Activated CD4-positive, alpha-beta T cell treated with anti-CD3 and anti-CD28 coated beads, Interleukin-2, amount 10 ng/mL, durations not matched to agents 24 days and 14 days (primary cell): ENCODE results near the gene NCOA6. TPM values are rescaled to one million over a fixed set of nuclear protein-coding genes. Genes with fewer than 3 reads are reported as not detected.

Source experiments
- DNase-seq: peaks from one replicate; pipeline ENCODE4 v3.0.0; 2022
- H3K27ac Mint-ChIP-seq: one replicate; pipeline ENCODE4 v1.8.0; 2022; ENCODE audit warnings: mild to moderate bottlenecking, mixed read lengths
- H3K27me3 Mint-ChIP-seq: one replicate; pipeline ENCODE4 v1.8.0; 2022; ENCODE audit warnings: mixed read lengths
- H3K36me3 Mint-ChIP-seq: one replicate; pipeline ENCODE4 v1.8.0; 2022; ENCODE audit warnings: low read depth, mild to moderate bottlenecking, mixed read lengths
- H3K4me1 Mint-ChIP-seq: one replicate; pipeline ENCODE4 v1.8.0; 2021; ENCODE audit warnings: mixed read lengths
- H3K4me3 Mint-ChIP-seq: one replicate; pipeline ENCODE4 v1.8.0; 2022; ENCODE audit warnings: mild to moderate bottlenecking, moderate library complexity, mixed read lengths
- H3K9me3 Mint-ChIP-seq: one replicate; pipeline ENCODE4 v1.8.0; 2021; ENCODE audit warnings: mixed read lengths
- intact Hi-C: fragments of 100-400 bp; cut with micrococcal nuclease; formaldehyde crosslinking; loops from one replicate; pipeline ENCODE4 v1.15.1; 2023
- total RNA-seq: library from RNA; stranded (reverse); gene quantifications from 2 replicates; pipeline ENCODE4 v1.2.3, GENCODE V29; 2022

The NCOA6 gene
- total RNA-seq, 1 donor from 2014 or later = 25.1 TPM

DNA sequence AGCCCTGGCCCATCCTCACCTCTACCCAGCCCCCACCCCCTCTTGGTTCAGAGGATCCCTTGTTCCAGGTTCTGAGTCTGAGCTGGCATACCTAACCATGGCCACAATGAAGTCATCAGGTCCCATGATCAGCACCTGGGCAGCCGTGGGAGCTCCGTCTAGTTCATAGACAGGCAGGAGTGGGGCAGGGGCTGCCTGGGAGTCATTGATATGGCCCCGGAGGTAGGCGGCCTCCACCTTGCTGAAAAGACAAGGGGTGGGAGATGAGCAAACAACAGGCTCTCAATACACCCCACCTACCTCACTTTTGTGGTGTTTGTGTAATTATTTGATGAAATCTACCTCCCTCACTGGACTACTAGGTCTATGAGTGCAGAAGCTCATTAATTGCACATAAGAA is 26.8 kb upstream of the NCOA6 start:
- Mint-ChIP-seq H3K27me3 (no peaks in the 10 kb centered on the region), H3K36me3 (peaks cover 7% of the 10 kb centered on the region), H3K27ac (no peak overlapping the region), H3K4me1 (peaks cover 2% of the 10 kb centered on the region), H3K9me3 (no peaks in the 10 kb centered on the region), H3K4me3 (no peak overlapping the region)
- DNase-seq = no peak
- intact Hi-C loops = no loop called here

DNA sequence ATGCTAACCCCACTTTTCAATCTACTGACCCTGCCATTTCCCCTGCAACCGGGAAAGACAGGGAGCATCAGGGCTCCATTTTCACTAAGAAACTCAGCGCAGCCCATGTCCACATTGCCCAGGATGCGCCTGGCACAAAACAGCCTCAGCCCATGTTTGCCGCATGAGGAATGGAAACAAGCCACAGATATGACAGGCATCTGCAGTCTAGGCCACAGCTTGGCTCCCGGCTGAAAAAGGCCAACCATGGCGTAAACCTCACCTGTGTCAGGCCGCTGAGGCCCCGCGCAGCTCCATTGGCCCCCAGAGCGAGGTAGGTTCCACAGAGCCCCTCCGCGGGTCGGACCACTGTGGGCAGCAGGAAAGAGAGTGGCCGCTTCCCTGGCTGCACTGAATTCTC is 25.5 kb upstream of the NCOA6 start:
- no peak for DNase-seq
- Mint-ChIP-seq H3K4me1 (peaks cover 2% of the 10 kb centered on the region), H3K4me3 (no peak overlapping the region), H3K27ac (no peak overlapping the region), H3K36me3 (peaks cover 7% of the 10 kb centered on the region), H3K27me3 (no peaks in the 10 kb centered on the region), H3K9me3 (no peaks in the 10 kb centered on the region)
- intact Hi-C loops = no loop called here

DNA sequence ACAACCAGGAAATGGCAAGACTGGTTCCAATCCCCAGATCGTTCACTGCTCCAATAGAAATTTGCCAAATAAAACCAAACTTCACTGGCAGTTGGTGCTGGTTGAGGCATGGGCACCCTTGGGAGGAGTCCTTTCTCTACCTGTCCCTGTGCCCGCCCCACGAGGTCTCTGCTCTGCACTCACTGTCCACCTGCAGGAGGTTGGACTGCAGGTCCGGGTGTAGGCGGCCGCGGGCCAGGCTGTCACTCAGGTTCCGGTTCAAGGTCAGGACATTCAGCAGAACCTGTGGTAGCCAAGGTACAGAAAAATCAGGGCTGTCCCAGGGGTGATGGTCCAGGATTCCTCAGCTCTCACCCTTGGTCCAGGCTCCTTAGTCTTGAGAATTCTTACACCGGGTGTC is 24.3 kb upstream of the NCOA6 start:
- no peak for DNase-seq
- Mint-ChIP-seq H3K4me3 (no peak overlapping the region), H3K4me1 (no peaks in the 10 kb centered on the region), H3K36me3 (peaks cover 7% of the 10 kb centered on the region), H3K9me3 (no peaks in the 10 kb centered on the region), H3K27ac (no peak overlapping the region), H3K27me3 (no peaks in the 10 kb centered on the region)
- intact Hi-C loops = no loop called here

DNA sequence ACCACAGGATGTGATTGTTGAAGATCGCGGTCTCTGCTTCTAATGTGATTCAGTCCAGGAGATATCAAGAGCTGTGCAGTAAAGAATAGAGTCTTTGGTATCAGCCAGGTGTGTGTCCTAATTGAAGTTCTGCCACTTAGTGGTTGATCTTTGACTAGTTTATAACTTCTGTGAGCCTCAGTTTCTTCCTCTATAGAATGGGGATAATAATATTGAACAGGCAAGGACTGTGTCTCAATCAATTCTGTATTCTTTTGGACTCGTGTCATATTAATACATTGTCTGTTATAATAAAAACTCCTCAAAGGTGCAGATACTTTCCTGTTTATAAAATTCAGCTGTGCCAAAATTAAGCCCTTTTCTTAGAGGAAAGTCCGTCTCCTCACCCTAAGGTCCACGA is 23.1 kb upstream of the NCOA6 start:
- peaks cover 7% of the 10 kb centered on the region for H3K36me3 Mint-ChIP-seq
- no peak for DNase-seq
- H3K4me1 Mint-ChIP-seq = no peaks in the 10 kb centered on the region
- H3K27ac Mint-ChIP-seq = no peak overlapping the region
- H3K9me3 Mint-ChIP-seq = no peaks in the 10 kb centered on the region
- intact Hi-C loops = no loop called here
- no peaks in the 10 kb centered on the region for H3K27me3 Mint-ChIP-seq
- H3K4me3 Mint-ChIP-seq = no peak overlapping the region

DNA sequence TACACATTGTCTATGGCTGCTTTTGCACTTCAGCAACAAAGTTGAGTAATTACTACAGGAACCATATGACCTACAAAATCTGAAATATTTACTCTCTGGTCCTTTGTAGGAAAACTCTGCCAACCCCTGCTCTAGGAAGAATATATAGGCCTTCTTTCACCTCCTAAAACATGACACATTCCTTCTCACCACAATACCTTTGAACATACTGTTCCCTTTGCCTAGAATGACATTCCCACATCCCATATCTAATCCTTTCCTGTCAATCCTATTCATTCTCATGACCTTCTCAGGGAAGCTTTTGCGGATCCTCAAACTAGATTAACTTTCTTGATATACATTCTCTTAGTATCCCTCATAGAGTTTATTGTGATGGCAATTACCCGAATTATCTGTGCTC is 18.0 kb upstream of the NCOA6 start:
- Mint-ChIP-seq H3K9me3 (no peaks in the 10 kb centered on the region), H3K27me3 (peaks cover 13% of the 10 kb centered on the region), H3K4me1 (no peaks in the 10 kb centered on the region), H3K36me3 (peaks cover 3% of the 10 kb centered on the region), H3K4me3 (no peak overlapping the region), H3K27ac (no peak overlapping the region)
- intact Hi-C loops = no loop called here
- DNase-seq = no peak

DNA sequence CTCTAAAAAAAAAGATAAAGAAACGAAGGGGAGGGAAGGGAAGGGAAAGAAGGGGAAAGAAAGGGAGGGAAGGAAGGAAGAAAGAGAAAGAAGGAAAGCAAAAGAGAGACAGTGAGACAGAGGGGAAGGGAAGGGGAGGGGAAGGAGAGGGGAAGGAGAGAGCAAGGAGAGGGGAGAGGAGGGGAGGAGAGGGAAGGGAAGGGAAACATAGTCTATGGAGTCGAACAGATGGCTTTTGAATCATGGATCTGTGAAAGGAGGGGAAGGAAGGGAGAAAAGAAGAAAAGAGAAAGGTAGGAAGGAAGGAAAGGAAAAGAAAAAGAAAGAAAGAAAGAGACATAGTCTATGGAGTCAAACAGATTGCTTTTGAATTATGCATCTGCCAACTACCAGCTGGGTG is 16.7 kb upstream of the NCOA6 start:
- Mint-ChIP-seq H3K9me3 (no peaks in the 10 kb centered on the region), H3K4me1 (no peaks in the 10 kb centered on the region), H3K27me3 (peaks cover 13% of the 10 kb centered on the region), H3K27ac (no peak overlapping the region), H3K36me3 (no peaks in the 10 kb centered on the region), H3K4me3 (no peak overlapping the region)
- no peak for DNase-seq
- intact Hi-C loops = no loop called here

DNA sequence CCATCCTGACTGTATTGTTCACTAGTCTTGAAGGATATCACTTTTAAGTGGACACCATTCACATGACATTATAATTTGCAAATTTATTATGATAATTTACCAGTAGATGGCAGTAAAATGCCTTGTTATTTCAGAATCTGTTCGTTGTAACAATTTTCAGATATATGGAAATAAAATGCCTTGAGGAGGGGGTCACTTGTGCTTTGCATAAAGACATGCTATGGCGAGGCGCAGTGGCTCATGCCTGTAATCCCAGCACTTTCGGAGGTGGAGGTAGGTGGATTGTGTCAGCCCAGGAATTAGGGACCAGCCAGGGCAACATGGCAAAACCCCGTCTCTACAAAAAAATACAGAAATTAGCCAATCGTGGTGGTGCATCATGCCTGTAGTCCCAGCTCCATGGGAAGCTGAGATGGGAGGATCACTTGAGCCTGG is 9.0 kb upstream of the NCOA6 start:
- no peak for DNase-seq
- no peak overlapping the region for H3K27ac Mint-ChIP-seq

DNA sequence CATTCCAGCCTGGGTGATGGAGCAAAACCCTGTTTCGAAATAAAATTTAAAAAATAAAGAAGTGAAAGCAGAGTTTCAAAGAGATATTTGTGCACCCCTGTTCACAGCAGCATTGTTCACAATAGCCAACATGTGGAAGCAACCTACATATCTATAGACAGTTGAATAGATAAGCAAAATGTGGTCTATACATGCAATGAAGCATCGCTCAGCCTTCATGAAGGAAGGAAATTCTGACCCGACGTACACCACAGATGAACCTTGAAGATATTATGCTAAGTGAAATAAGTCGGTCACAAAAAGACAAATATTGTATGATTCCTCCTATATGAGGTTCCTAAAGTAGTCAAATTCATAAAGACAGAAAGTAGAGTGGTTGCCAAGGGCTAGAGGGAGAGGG is 6.5 kb upstream of the NCOA6 start:
- no peak for DNase-seq
- Mint-ChIP-seq H3K36me3 (no peaks in the 10 kb centered on the region), H3K4me3 (no peak overlapping the region), H3K27ac (no peak overlapping the region), H3K9me3 (no peaks in the 10 kb centered on the region), H3K4me1 (peaks cover 2% of the 10 kb centered on the region), H3K27me3 (peaks cover 32% of the 10 kb centered on the region)
- intact Hi-C loops = no loop called here

More for the DNA sequence above, 9.0 kb upstream of the NCOA6 start:
- intact Hi-C loops = loop anchor here (1.0 to 2.0 kb wide), 2 partner anchors 120 to 374 kb away; partner anchors contain the start of genes GSS and MYH7B
- no peaks in the 10 kb centered on the region for H3K9me3 Mint-ChIP-seq
- no peak overlapping the region for H3K4me3 Mint-ChIP-seq
- peaks cover 35% of the 10 kb centered on the region for H3K27me3 Mint-ChIP-seq
- no peaks in the 10 kb centered on the region for H3K36me3 Mint-ChIP-seq
- peaks cover 2% of the 10 kb centered on the region for H3K4me1 Mint-ChIP-seq

DNA sequence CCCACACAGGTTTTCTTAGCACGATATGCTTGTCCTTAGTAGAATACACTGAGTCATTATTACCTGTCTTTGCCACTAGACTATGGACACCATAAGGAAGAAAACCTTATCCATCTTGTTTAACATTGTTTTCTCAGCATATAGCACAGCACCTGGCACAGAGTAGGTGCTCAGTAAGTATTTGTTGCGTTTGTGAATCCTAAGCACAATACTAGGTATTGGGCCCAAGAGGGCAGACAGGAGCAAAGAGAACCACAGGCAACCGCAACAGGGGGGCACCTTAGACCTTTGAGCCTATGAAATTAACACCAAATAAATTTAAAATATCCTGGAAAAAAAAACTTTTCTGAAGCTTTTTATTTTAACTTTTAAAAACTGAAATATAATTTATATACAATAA is 3.7 kb upstream of the NCOA6 start:
- no peak overlapping the region for H3K4me3 Mint-ChIP-seq
- peaks cover 28% of the 10 kb centered on the region for H3K27me3 Mint-ChIP-seq
- intact Hi-C loops = loop anchor here (10.0 kb wide), 1 partner anchor 446 kb away; the partner anchor contains the start of gene MMP24OS
- no peak overlapping the region for H3K27ac Mint-ChIP-seq
- H3K4me1 Mint-ChIP-seq = peaks cover 12% of the 10 kb centered on the region
- DNase-seq = no peak
- peaks cover 2% of the 10 kb centered on the region for H3K36me3 Mint-ChIP-seq
- H3K9me3 Mint-ChIP-seq = no peaks in the 10 kb centered on the region

DNA sequence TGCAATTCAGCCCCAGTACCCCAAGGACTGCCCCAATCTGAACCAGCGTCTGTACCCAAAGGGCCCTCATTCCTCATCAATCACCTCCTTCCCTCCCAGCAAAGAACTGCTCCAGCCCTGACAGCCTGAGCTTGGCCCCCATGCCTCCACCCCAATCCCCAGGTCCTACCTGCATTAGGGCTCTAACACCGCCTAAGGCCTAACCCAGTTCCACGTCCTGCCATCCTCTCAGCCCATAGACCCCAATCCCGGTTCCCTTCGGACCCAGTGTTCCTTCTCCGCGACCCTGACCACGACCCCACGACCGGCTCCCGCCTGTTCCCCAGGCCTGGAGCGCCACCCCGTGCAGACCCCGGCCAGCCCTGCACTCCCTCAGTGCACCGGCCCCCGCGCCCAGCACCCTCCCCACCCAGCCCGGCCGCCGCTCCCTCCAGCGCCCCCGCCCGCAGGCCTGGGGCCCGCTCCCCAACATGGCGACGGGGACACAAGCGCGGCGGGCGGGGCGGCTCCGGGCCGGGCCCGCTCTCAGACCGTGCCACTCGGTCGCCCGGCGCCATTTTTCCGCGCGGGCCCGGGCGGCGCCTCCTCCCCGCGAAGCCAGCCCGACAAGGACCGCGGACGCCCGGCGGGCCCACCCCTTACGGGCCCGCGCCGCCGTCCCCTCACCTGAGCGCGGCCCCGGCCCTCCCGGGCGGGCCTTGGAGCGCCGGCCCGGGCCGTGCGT is 483 bp downstream of the NCOA6 start:
- intact Hi-C loops = loop anchor here (1.0 to 10.0 kb wide), 6 partner anchors 47 to 523 kb away; partner anchors contain the start of genes EDEM2, GGT7, GSS and MMP24OS
- H3K27ac Mint-ChIP-seq = peak overlapping the region; percentile 93
- H3K36me3 Mint-ChIP-seq = peaks cover 5% of the 10 kb centered on the region
- peak; percentile 92 for DNase-seq
- H3K4me3 Mint-ChIP-seq = peak overlapping the region; percentile 95
- H3K9me3 Mint-ChIP-seq = no peaks in the 10 kb centered on the region
- H3K27me3 Mint-ChIP-seq = peaks cover 8% of the 10 kb centered on the region
- peaks cover 28% of the 10 kb centered on the region for H3K4me1 Mint-ChIP-seq

DNA sequence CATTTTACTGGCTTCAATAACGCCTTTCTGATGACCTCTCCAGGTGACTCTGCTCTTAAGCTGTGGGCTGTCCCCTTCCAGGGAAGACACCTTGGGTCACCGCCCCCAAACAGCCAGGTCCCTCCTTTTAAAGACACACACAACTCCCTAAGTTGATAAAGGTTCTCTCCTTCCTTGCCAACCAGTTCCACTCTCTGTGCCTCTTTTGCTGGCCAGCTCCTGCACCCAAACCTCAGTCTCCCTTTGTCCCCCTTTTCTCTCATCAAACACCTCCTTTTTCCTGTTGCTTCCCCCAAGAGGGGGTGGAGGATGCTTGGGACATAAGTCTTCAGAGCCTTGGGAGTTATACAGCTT is 1.0 kb downstream of the NCOA6 start:
- Mint-ChIP-seq H3K9me3 (no peaks in the 10 kb centered on the region), H3K27ac (peak overlapping the region; percentile 93), H3K27me3 (peaks cover 4% of the 10 kb centered on the region), H3K4me3 (peak overlapping the region; percentile 95), H3K4me1 (peaks cover 28% of the 10 kb centered on the region), H3K36me3 (peaks cover 5% of the 10 kb centered on the region)
- intact Hi-C loops = loop anchor here (1.0 to 10.0 kb wide), 3 partner anchors 130 to 522 kb away; partner anchors contain the start of genes GSS, MMP24OS and MYH7B
- peak; percentile 94 for DNase-seq

DNA sequence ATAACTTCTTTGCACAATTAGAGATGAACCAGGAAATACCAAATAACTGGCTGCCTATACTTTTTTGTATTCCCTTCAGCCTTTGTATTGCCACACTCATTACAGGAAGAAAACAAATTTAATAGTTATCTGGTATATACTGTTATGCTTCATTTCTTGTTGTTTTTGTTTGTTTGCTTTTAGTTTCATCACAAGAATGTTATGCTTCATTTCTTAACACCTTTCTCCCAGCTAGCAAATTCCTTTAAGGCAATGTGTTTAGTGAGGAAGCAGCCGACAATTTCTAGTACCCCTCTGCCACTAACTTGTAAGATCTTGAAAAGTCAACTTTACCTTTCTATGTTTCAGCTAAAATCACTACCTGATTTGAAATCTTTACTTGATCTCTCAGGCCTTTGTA is 1.4 kb downstream of the NCOA6 start:
- intact Hi-C loops = loop anchor here (1.0 to 10.0 kb wide), 3 partner anchors 131 to 522 kb away; partner anchors contain the start of genes GSS, MMP24OS and MYH7B
- peaks cover 28% of the 10 kb centered on the region for H3K4me1 Mint-ChIP-seq
- H3K36me3 Mint-ChIP-seq = peaks cover 5% of the 10 kb centered on the region
- no peaks in the 10 kb centered on the region for H3K9me3 Mint-ChIP-seq
- peak overlapping the region; percentile 93 for H3K27ac Mint-ChIP-seq
- peak overlapping the region; percentile 95 for H3K4me3 Mint-ChIP-seq
- DNase-seq = no peak
- H3K27me3 Mint-ChIP-seq = peaks cover 4% of the 10 kb centered on the region

DNA sequence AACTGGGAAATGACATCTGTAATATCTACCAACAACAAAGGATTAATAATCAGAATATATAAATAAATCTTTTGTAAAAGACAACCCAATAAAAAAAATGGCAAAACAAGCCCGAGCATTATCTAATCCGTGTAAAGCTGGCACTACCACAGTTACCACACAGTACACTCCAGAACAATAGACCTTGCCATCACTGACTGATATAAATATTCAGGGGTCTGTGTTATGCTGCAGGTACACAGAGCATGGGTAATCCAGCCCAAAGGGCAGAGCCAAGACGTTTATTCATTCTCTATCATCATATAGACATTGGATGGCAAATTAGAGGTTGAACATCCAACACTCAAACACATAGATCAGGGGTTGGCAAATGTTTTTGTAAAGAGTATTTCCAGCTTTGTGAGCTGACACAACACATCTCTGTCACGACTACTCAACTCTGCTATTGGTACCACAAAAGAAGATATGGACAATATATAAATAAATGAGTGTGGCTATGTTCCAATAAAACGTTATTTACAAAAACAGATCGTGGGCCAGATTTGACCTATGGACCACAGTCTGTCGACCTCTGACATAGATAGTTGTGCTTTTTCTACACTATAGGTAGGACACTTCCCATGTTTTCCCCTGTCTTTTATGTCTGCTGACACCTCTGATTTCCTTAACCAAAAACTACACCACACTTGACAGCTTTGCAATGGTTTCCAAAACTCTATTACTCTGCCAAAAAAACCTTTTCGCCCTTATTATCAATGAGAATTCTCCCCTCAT is 4.5 kb downstream of the NCOA6 start:
- H3K36me3 Mint-ChIP-seq = peaks cover 5% of the 10 kb centered on the region
- H3K27me3 Mint-ChIP-seq = no peaks in the 10 kb centered on the region
- intact Hi-C loops = loop anchor here (10.0 kb wide), 1 partner anchor 454 kb away; the partner anchor contains the start of gene MMP24OS
- DNase-seq = no peak
- no peak overlapping the region for H3K4me3 Mint-ChIP-seq
- H3K27ac Mint-ChIP-seq = no peak overlapping the region
- H3K4me1 Mint-ChIP-seq = peaks cover 29% of the 10 kb centered on the region
- no peaks in the 10 kb centered on the region for H3K9me3 Mint-ChIP-seq

DNA sequence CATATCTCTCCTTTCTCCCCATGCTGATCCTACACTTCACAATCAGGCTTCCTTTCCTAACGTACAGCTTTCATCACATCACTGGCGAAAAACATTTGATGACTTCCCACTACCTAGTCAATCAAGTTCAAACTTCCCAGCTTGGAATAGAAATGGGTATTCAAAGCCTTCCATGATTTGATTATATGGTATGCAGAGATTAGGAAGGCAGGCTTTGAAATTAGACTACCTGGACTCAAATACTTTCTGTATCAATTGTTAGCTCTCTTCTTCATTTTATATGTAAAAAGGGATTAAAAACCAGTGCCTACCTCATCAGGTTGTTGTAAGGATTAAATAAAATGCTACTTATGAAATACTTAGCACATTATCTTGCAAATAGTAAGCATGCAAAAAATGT is 7.7 kb downstream of the NCOA6 start:
- Mint-ChIP-seq H3K27me3 (no peaks in the 10 kb centered on the region), H3K4me1 (peaks cover 15% of the 10 kb centered on the region), H3K4me3 (no peak overlapping the region), H3K36me3 (peaks cover 6% of the 10 kb centered on the region), H3K27ac (no peak overlapping the region), H3K9me3 (no peaks in the 10 kb centered on the region)
- DNase-seq = no peak
- intact Hi-C loops = no loop called here
